Sigmoid colon (tissue), 4 donors: Measurements from ENCODE around the gene STK24.

Source experiments
- CTCF ChIP-seq, 4 experiments: fragments of 450-650 bp in 3 of 4; fragments of 200-600 bp in 1 of 4; IDR thresholded peaks; one replicate each; pipeline ENCODE4 v1.5.1; 2016 to 2019; ENCODE audit warnings: antibody characterized with exemption in 4 of 4, mild to moderate bottlenecking in 3 of 4, moderate library complexity in 2 of 4
- POLR2AphosphoS5 ChIP-seq, 4 donors: sonication (generic); formaldehyde crosslinking; IDR thresholded peaks; one replicate each; pipeline ENCODE4 v1.6.1; 2017; ENCODE audit warnings: antibody characterized with exemption in 4 of 4

DNA sequence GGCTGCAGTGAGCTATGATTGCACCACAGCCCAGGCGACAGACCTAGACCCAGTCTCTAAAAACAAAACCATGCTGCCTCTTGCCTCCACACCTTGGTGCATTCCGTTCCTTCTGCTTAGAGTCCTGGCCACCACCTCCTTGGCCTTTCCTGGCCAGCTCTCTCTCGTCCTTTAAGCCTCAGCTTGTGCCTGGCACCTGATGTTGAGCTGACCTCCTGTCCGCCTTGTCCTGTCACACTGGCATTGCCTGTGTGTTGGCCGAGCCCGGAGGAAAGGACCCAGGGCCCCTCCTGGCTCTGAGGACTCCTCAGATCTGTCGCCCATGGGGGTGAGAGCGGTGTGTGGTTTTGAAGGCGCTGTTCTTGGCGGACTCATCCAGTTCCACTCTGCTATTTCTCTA lies 143.3 kb downstream of the STK24 start:
- TF ChIP-seq POLR2AphosphoS5 (IDR thresholded peaks at IDR 0.05), result no peak
- no peak for TF ChIP-seq CTCF (IDR thresholded peaks at IDR 0.05)
